Measurements from ENCODE around the gene CFAP161.

Gene CFAP161

DNA sequence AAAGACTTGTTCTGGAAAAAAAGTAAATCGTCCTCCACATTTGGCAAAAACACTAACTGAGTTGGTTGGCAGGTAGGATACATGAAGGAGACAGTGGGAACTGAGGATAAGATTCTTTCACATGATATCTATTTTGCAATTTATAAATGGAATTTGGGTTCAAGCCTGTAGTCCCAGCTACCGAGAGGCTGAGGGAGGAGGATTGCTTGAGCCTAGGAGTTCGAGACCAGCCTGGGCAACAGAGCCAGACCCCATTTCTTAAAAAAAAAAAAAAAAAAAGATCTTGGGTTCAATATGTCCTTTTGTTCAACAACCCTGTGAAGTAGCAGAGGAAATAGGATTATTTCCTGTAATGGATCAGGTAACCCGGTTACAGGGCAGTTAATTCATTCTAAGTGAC lies 35.7 kb upstream of the CFAP161 start:
- no peak for TF ChIP-seq TAF1 (IDR thresholded peaks at IDR 0.05; ENCODE audit: borderline replicate concordance, insufficient read depth, low read length)
- TF ChIP-seq FOXP2 (optimal IDR thresholded peaks at IDR 0.05; ENCODE audit: borderline replicate concordance, extremely low read depth, extremely low read length, insufficient read depth) = no peak
- TF ChIP-seq, protein P1, sequence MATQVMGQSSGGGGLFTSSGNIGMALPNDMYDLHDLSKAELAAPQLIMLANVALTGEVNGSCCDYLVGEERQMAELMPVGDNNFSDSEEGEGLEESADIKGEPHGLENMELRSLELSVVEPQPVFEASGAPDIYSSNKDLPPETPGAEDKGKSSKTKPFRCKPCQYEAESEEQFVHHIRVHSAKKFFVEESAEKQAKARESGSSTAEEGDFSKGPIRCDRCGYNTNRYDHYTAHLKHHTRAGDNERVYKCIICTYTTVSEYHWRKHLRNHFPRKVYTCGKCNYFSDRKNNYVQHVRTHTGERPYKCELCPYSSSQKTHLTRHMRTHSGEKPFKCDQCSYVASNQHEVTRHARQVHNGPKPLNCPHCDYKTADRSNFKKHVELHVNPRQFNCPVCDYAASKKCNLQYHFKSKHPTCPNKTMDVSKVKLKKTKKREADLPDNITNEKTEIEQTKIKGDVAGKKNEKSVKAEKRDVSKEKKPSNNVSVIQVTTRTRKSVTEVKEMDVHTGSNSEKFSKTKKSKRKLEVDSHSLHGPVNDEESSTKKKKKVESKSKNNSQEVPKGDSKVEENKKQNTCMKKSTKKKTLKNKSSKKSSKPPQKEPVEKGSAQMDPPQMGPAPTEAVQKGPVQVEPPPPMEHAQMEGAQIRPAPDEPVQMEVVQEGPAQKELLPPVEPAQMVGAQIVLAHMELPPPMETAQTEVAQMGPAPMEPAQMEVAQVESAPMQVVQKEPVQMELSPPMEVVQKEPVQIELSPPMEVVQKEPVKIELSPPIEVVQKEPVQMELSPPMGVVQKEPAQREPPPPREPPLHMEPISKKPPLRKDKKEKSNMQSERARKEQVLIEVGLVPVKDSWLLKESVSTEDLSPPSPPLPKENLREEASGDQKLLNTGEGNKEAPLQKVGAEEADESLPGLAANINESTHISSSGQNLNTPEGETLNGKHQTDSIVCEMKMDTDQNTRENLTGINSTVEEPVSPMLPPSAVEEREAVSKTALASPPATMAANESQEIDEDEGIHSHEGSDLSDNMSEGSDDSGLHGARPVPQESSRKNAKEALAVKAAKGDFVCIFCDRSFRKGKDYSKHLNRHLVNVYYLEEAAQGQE (IDR thresholded peaks at IDR 0.05; ENCODE audit: insufficient read depth in 1 of 2, low read depth in 2 of 2, low read length in 2 of 2) = no peak
- TF ChIP-seq SIN3A (IDR thresholded peaks at IDR 0.05; ENCODE audit: borderline replicate concordance, insufficient read depth, low read length) = no peak
- TF ChIP-seq POLR2AphosphoS5 (IDR thresholded peaks at IDR 0.05; ENCODE audit: low read depth, low read length) = no peak

DNA sequence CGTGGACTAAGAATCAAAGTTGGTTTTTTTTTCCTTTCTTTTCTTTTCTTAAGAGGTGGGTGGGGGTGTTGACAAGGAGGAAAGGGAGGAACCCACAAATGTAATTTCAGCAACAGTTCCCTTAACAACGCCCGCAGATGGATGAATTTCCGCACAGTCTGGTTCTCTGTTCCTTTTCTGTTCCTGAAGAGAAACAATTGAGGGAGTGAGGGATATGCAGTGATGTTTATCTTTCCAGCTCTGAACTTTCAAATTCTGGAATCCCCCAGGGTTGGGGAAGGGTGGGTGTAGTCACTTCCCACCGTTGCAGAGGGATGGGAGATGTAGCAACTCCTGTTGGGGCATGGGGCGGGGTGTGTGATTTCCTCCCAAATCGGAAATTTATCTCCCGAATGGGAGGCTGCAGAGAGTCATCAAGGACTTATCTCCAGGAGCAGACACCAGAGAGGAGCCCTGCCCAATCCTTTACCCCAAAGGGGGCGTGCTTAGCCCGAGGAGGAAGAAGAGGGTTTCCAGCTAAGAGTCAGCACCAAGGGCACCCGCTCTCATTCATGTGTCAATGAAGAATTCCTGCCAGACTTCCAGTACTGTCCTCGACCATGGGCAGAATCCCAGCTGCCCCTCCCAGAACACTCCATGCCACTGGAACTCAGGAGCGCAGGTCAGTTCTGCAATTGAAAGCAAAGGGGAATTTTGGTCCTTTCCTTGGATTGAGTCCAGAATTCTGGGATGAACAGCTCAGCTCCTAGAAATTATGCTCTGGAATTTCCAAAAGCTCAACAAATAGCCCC lies 35.0 kb upstream of the CFAP161 start:
- TF ChIP-seq POLR2AphosphoS5 (IDR thresholded peaks at IDR 0.05; ENCODE audit: low read depth, low read length) = no peak
- no peak for TF ChIP-seq SIN3A (IDR thresholded peaks at IDR 0.05; ENCODE audit: borderline replicate concordance, insufficient read depth, low read length)
- TF ChIP-seq TAF1 (IDR thresholded peaks at IDR 0.05; ENCODE audit: borderline replicate concordance, insufficient read depth, low read length) = no peak
- TF ChIP-seq FOXP2 (optimal IDR thresholded peaks at IDR 0.05; ENCODE audit: borderline replicate concordance, extremely low read depth, extremely low read length, insufficient read depth) = no peak
- TF ChIP-seq, protein P1 (IDR thresholded peaks at IDR 0.05; ENCODE audit: insufficient read depth in 1 of 2, low read depth in 2 of 2, low read length in 2 of 2) = no peak

DNA sequence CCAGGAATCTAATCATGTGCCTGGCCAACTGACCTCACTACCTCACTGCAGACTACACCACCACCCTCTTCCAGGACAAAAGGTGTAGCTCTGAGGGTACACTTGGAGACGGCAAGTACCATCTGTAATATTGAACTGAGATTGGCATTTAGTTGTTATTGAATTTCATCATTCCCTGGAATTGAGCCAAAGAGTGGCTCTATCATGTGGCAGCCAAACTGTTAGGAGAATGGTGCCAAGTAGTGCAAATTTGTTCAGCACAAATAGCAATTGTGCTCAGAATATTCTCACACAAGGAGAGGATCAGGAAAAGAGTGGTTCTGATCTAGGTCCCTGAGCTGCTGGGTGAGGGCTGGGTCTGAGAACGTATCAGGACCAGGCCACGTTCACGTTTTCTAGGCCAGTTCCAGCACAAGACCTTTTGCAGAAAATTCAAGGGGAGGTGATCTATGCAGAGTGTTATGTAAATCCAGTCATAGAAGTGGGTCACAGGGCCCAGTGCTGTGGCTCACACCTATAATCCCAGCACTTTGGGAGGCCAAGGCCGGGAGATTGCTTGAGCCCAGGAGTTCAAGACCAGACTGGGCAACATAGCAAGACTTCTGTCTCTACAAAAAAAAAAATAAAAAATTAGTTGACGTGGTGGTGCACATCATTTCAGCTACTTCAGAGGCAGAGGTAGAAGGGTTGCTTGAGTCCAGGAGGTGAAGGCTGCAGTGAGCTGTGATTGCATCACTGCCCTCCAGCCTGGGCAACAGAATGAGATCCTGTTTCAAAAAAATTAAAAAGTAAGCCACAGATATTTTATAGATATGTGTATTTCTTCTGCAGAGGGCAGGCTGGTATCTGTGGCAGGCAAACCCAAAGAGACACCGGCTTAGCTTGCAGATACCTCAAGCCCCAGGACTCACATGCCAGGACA lies 31.9 kb upstream of the CFAP161 start:
- TF ChIP-seq SIN3A (IDR thresholded peaks at IDR 0.05; ENCODE audit: borderline replicate concordance, insufficient read depth, low read length) (no peak), TAF1 (IDR thresholded peaks at IDR 0.05; ENCODE audit: borderline replicate concordance, insufficient read depth, low read length) (no peak), POLR2AphosphoS5 (IDR thresholded peaks at IDR 0.05; ENCODE audit: low read depth, low read length) (no peak), FOXP2 (optimal IDR thresholded peaks at IDR 0.05; ENCODE audit: borderline replicate concordance, extremely low read depth, extremely low read length, insufficient read depth) (no peak)
- TF ChIP-seq, protein P1 (IDR thresholded peaks at IDR 0.05; ENCODE audit: insufficient read depth in 1 of 2, low read depth in 2 of 2, low read length in 2 of 2) = no peak

DNA sequence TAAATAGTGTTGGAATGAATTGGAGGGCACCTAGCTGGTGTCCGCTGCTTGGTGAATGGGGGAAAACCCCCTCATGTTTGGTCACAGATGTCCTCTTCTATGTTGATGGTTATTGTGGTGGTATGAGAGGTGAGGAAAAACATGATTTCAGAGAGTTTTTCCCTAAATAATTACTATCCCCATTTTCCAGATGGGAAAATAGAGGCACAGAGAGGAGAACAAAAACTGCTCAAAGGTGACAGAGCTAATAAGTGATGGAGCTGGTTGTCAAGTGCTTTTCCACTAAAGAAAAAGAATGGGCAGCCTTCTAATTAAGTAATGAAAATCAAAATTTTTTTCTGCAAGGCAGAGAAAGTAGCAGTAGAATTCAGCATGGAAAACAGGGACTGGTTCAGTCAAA lies 30.2 kb upstream of the CFAP161 start:
- TF ChIP-seq POLR2AphosphoS5 (IDR thresholded peaks at IDR 0.05; ENCODE audit: low read depth, low read length) (no peak), TAF1 (IDR thresholded peaks at IDR 0.05; ENCODE audit: borderline replicate concordance, insufficient read depth, low read length) (no peak), SIN3A (IDR thresholded peaks at IDR 0.05; ENCODE audit: borderline replicate concordance, insufficient read depth, low read length) (no peak), FOXP2 (optimal IDR thresholded peaks at IDR 0.05; ENCODE audit: borderline replicate concordance, extremely low read depth, extremely low read length, insufficient read depth) (no peak)
- TF ChIP-seq, protein P1 (IDR thresholded peaks at IDR 0.05; ENCODE audit: insufficient read depth in 1 of 2, low read depth in 2 of 2, low read length in 2 of 2) = no peak
